PFSK-1 (cell line): ENCODE results near the gene FOXN3.

Experiments used
- POLR2AphosphoS5 ChIP-seq: IDR thresholded peaks from 2 replicates; pipeline ENCODE4 v1.6.1; 2012; ENCODE audit warnings: low read depth, mild to moderate bottlenecking, control low read depth, low read length, moderate library complexity
- TAF1 ChIP-seq: IDR thresholded peaks from 2 replicates; pipeline ENCODE4 v1.6.1; 2012; ENCODE audit warnings: low read length, control low read depth, borderline replicate concordance; ENCODE audit not compliant: insufficient read depth

DNA sequence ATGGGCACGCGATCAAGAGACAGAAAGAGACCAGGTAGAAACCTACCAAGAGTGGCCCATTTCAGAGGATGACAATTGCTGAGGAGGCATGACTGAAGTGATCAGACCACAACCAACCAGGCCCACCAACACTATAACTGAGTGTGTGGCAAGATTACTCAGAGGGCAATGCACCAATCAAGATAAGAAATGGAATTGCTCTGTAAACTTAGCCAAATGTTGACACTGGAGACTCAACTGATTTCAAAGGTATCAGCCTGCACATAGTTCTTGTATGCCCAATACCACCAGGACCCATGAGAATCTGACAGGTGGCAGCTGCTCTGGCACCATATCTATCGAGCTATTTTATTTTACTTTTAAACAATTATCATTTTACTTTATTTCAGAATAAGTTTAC is 128.9 kb downstream of the FOXN3 start:
- TF ChIP-seq POLR2AphosphoS5 (no peak), TAF1 (no peak)
